T-helper 1 cell treated with Interleukin-12 subunit alpha and Interleukin-12 subunit beta and Interleukin-4 antibody, amounts not matched to agents 30 μg/mL and 1 μg/mL, for 36 hours (primary cell): ENCODE measurements around the gene PRR20G.
"Not testable (repeated sequence)": the region's sequence is repeated elsewhere in the genome, so short reads cannot be mapped to it uniquely, and the experiment has no call there.

ENCODE experiments used
- H3K27ac Mint-ChIP-seq: one replicate; pipeline ENCODE4 v1.8.0; 2021; ENCODE audit warnings: mild to moderate bottlenecking, mixed read lengths
- H3K27me3 Mint-ChIP-seq: one replicate; pipeline ENCODE4 v1.8.0; 2021; ENCODE audit warnings: low read depth, mixed read lengths
- H3K36me3 Mint-ChIP-seq: one replicate; pipeline ENCODE4 v1.8.0; 2021; ENCODE audit warnings: low read depth, mixed read lengths
- H3K4me1 Mint-ChIP-seq: one replicate; pipeline ENCODE4 v1.8.0; 2021; ENCODE audit warnings: low read depth, mixed read lengths
- H3K4me3 Mint-ChIP-seq: one replicate; pipeline ENCODE4 v1.8.0; 2021; ENCODE audit warnings: mild to moderate bottlenecking, moderate library complexity, mixed read lengths
- H3K9me3 Mint-ChIP-seq: one replicate; pipeline ENCODE4 v1.8.0; 2021; ENCODE audit warnings: mixed read lengths

The PRR20G gene

DNA sequence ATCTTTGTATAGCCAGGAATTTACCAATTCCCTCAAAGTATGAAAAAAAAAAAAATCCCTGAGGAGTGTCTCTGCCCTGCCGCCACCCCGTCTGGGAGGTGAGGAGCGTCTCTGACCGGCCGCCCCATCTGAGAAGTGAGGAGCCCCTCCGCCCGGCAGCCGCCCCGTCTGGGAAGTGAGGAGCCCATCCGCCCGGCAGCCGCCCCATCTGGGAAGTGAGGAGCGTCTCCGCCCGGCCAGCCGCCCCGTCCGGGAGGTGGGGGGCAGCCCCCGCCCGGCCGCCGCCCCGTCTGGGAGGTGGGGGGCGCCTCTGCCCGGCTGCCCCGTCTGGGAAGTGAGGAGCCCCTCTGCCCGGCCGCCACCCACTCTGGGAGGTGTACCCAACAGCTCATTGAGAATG lies 21.0 kb upstream of the PRR20G start:
- H3K36me3 Mint-ChIP-seq, H3K27me3 Mint-ChIP-seq, H3K9me3 Mint-ChIP-seq, H3K4me3 Mint-ChIP-seq, H3K4me1 Mint-ChIP-seq, H3K27ac Mint-ChIP-seq: not testable (repeated sequence)

DNA sequence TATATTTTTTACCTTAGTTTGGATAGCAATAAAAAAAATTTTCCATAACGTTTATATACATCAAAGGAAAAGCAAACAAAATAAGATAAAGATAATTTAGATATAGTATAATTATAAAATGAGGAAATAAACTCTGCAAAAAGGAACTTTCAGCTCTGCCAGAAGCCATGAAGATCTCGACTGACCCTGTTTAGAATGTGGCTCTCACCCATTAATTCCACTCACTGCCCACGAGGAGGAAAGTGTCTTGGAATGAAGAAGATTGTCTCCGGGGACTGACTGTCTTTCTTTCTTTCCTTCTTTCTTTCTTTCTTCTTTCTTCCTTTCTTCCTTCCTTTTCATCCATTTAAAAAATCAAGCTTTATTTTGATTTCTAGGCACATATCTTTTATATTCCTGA lies 20.1 kb upstream of the PRR20G start:
- Mint-ChIP-seq H3K36me3 (no peaks in the 10 kb centered on the region), H3K27ac (no peak overlapping the region), H3K27me3 (peaks cover 3% of the 10 kb centered on the region), H3K4me3 (no peak overlapping the region), H3K9me3 (no peaks in the 10 kb centered on the region), H3K4me1 (no peaks in the 10 kb centered on the region)

GRCh38 chr3:127307112-127307835 lies 19.4 kb upstream of the PRR20G start:
- peaks cover 3% of the 10 kb centered on the region for H3K27me3 Mint-ChIP-seq
- no peak overlapping the region for H3K27ac Mint-ChIP-seq
- no peak overlapping the region for H3K4me3 Mint-ChIP-seq
- no peaks in the 10 kb centered on the region for H3K9me3 Mint-ChIP-seq
- no peaks in the 10 kb centered on the region for H3K4me1 Mint-ChIP-seq
- H3K36me3 Mint-ChIP-seq, result no peaks in the 10 kb centered on the region

GRCh38 chr3:127306361-127307111 lies 18.7 kb upstream of the PRR20G start:
- Mint-ChIP-seq H3K36me3 (no peaks in the 10 kb centered on the region), H3K27me3 (peaks cover under 1% of the 10 kb centered on the region), H3K9me3 (no peaks in the 10 kb centered on the region), H3K27ac (no peak overlapping the region), H3K4me1 (no peaks in the 10 kb centered on the region), H3K4me3 (no peak overlapping the region)

DNA sequence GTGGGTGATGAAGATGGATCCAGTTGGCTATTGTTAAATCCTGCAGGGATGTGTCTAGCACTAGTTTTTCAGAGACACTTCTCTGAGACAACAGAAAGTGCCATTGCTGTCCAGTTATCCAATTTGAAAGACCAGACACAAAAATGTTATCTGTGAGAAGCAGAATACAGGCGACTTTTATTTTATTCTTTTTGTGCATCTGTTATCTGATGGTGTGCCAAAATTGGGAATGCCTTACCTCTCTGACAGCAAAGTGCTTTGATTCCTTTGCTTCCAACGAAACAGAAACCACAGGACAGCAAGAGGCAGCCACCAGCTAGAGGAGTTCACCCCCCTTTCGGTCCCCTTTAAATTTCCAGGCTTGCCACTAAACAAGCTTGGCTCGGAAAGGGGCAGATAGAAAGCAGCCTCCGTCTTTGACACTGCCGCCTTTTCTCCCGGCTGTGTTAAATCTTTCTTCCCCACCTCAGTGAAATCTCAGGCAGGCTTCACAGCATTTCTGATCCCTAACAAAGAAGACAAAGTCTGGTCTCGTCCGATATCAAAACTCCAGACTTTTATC lies 17.7 kb upstream of the PRR20G start:
- Mint-ChIP-seq H3K27me3 (no peaks in the 10 kb centered on the region), H3K36me3 (no peaks in the 10 kb centered on the region), H3K4me1 (no peaks in the 10 kb centered on the region), H3K27ac (no peak overlapping the region), H3K9me3 (no peaks in the 10 kb centered on the region), H3K4me3 (no peak overlapping the region)

DNA sequence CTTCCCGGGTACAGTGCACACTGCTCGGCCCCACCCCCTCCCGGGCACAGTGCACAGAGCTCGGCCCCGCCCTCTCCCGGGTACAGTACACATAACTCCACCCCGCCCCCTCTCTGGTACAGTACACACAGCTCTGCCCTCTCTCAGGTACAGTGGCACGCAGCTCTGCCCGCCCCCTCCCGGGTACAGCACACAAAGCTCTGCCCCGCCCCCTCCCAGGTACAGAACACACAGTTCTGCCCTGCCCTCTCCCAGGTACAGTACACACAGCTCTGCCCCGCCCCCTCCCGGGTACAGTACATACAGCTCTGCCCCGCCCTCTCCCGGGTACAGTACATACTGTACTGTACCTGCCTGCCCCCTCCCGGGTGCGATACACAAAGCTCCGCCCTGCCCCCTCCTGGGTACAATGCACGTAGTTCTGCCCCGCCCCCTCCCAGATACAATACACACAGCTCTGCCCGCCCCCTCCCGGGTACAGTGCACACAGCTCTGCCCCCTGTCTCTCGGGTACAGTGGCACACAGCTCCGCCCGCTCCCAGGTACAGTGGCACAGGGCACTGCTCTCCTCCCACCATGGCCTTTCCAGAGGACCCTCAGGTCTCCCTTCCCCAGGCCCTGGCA lies 16.4 kb upstream of the PRR20G start:
- Mint-ChIP-seq H3K27me3 (no peaks in the 10 kb centered on the region), H3K4me3 (no peak overlapping the region), H3K4me1 (no peaks in the 10 kb centered on the region)

DNA sequence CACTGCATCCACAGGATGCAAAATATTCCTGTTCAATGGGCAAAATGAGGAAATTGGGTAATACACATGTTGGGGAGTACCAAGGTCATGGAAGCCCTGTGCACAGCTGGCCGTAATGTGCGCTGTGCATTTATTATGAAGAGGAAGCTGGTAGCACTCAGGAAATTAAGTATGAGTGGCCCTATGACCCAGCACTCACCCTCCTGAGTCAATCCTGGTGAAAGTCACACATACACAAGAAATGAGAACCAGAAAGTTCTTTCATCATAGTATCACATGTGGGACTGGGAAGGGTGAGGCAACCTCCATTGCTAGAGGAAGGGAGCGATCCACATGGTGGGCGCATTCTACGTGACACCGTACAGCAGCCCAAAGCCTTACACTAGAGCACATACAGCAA lies 11.4 kb upstream of the PRR20G start:
- Mint-ChIP-seq H3K4me3 (no peak overlapping the region), H3K4me1 (no peaks in the 10 kb centered on the region), H3K27me3 (peaks cover 4% of the 10 kb centered on the region), H3K9me3 (no peaks in the 10 kb centered on the region), H3K36me3 (no peaks in the 10 kb centered on the region), H3K27ac (no peak overlapping the region)

More for the DNA sequence above, 16.4 kb upstream of the PRR20G start:
- Mint-ChIP-seq H3K36me3 (no peaks in the 10 kb centered on the region), H3K27ac (no peak overlapping the region), H3K9me3 (no peaks in the 10 kb centered on the region)

- Mint-ChIP-seq H3K4me3 (no peak overlapping the region), H3K27ac (no peak overlapping the region), H3K9me3 (no peaks in the 10 kb centered on the region), H3K36me3 (no peaks in the 10 kb centered on the region), H3K4me1 (no peaks in the 10 kb centered on the region), H3K27me3 (peaks cover 4% of the 10 kb centered on the region)
Observed at GRCh38 chr3:127296959-127297358, 9.1 kb upstream of the PRR20G start.

- Mint-ChIP-seq H3K4me1 (no peaks in the 10 kb centered on the region), H3K27ac (no peak overlapping the region), H3K4me3 (no peak overlapping the region), H3K27me3 (peaks cover 4% of the 10 kb centered on the region), H3K36me3 (no peaks in the 10 kb centered on the region), H3K9me3 (no peaks in the 10 kb centered on the region)
Observed at GRCh38 chr3:127296166-127296565, 8.3 kb upstream of the PRR20G start.

DNA sequence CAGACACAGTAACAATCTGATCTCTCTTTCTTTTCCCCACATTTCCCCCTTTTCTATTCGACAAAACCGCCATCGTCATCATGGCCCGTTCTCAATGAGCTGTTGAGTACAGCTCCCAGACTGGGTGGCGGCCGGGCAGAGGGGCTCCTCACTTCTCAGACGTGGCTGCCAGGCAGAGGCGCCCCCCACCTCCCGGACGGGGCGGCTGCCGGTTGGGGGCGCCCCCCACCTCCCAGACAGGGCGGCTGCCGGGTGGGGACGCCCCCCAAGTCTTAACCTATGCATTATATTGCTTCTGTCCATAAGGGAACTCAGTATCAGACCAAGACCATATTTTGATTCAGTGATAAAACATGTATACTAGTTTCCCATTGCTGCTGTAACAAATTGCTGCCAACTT lies 5.8 kb upstream of the PRR20G start:
- not testable (repeated sequence) for H3K27ac Mint-ChIP-seq, H3K4me1 Mint-ChIP-seq, H3K4me3 Mint-ChIP-seq, H3K27me3 Mint-ChIP-seq, H3K9me3 Mint-ChIP-seq, H3K36me3 Mint-ChIP-seq

DNA sequence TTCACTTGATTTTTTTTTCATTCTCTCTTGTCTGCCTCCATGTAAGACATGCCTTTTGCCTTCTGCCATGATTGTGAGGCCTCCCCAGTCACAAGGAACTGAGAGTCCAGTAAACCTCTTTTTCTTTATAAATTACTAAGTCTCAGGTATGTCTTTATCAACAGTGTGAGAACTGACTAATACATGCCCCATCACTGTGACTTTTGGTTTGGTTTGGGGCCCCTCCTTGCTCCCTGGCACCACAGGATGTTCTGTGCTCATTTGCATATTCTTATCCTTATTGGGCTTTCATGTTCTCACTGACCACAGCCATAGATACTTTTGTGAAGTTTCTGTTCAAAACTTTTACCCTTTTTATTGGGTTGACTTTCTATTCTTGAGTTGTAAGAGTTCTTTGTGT lies 3.8 kb upstream of the PRR20G start:
- H3K27ac Mint-ChIP-seq, result no peak overlapping the region
- H3K4me3 Mint-ChIP-seq, result no peak overlapping the region
- no peaks in the 10 kb centered on the region for H3K36me3 Mint-ChIP-seq

GRCh38 chr3:127291114-127291513 lies 3.3 kb upstream of the PRR20G start:
- Mint-ChIP-seq H3K27me3 (peaks cover 4% of the 10 kb centered on the region), H3K36me3 (no peaks in the 10 kb centered on the region), H3K27ac (no peak overlapping the region), H3K4me1 (no peaks in the 10 kb centered on the region), H3K9me3 (no peaks in the 10 kb centered on the region), H3K4me3 (no peak overlapping the region)

More for the DNA sequence above, 3.8 kb upstream of the PRR20G start:
- no peaks in the 10 kb centered on the region for H3K4me1 Mint-ChIP-seq
- no peaks in the 10 kb centered on the region for H3K9me3 Mint-ChIP-seq
- peaks cover 4% of the 10 kb centered on the region for H3K27me3 Mint-ChIP-seq

- H3K27me3 Mint-ChIP-seq, result peaks cover 8% of the 10 kb centered on the region
- no peak overlapping the region for H3K27ac Mint-ChIP-seq
- no peaks in the 10 kb centered on the region for H3K36me3 Mint-ChIP-seq
- H3K9me3 Mint-ChIP-seq, result no peaks in the 10 kb centered on the region
- H3K4me3 Mint-ChIP-seq, result no peak overlapping the region
- no peaks in the 10 kb centered on the region for H3K4me1 Mint-ChIP-seq
Observed at GRCh38 chr3:127289706-127290575, 2.1 kb upstream of the PRR20G start.
